Gastrocnemius medialis (tissue), 4 donors: Measurements from ENCODE around the gene AGBL1. TPM values are rescaled to one million over a fixed set of nuclear protein-coding genes. Genes with fewer than 3 reads are reported as not detected.

Source experiments
- ATAC-seq, 2 donors: fragments of 150-250 bp; one replicate each; pipeline ENCODE4 v1.9.1; 2016
- DNase-seq, 2 donors: peaks; one replicate each; pipeline ENCODE4 v3.0.0-alpha.2; 2019
- H3K27ac ChIP-seq, 4 donors: fragments of 200-600 bp; sonication (generic); 1 replicate in 1 of 4; 2 replicates in 3 of 4; pipeline ENCODE4 v1.5.1; 2016 to 2018; ENCODE audit warnings: mild to moderate bottlenecking in 2 of 4, moderate library complexity in 1 of 4
- H3K27me3 ChIP-seq, 3 donors: fragments of 200-600 bp; sonication (generic) in 2 of 3; 1 replicate in 1 of 3; 2 replicates in 2 of 3; pipeline versions ENCODE4 v1.5.1 to v1.6.0; 2016 to 2019; ENCODE audit warnings: mild to moderate bottlenecking in 1 of 3, moderate library complexity in 1 of 3
- H3K36me3 ChIP-seq, 2 donors: fragments of 200-600 bp; sonication (generic) in 1 of 2; one replicate each; pipeline ENCODE4 v1.5.1; 2017 to 2018
- H3K4me1 ChIP-seq, 2 donors: fragments of 200-600 bp; sonication (generic) in 1 of 2; one replicate each; pipeline ENCODE4 v1.5.1; 2016 to 2017; ENCODE audit warnings: mild to moderate bottlenecking in 2 of 2
- H3K4me3 ChIP-seq, 4 donors: fragments of 200-600 bp; sonication (generic) in 3 of 4; 1 replicate in 1 of 4; 2 replicates in 3 of 4; pipeline ENCODE4 v1.5.1; 2016 to 2019; ENCODE audit warnings: mild to moderate bottlenecking in 2 of 4
- H3K9me3 ChIP-seq, 3 donors: fragments of 200-600 bp; sonication (generic) in 2 of 3; 1 replicate in 1 of 3; 2 replicates in 2 of 3; pipeline ENCODE4 v1.5.1; 2016 to 2019
- CTCF ChIP-seq, 5 experiments: fragments of 450-650 bp in 3 of 5; fragments of 200-600 bp in 2 of 5; sonication (generic) in 2 of 5; IDR thresholded peaks in 4 of 5; conservative IDR thresholded peaks in 1 of 5; 1 replicate in 4 of 5; 2 replicates in 1 of 5; pipeline ENCODE4 v1.5.1; 2016 to 2019; ENCODE audit warnings: antibody characterized with exemption in 5 of 5, mild to moderate bottlenecking in 3 of 5, moderate library complexity in 3 of 5
- POLR2A ChIP-seq, 2 donors: fragments of 450-650 bp; IDR thresholded peaks; one replicate each; pipeline ENCODE4 v1.6.1; 2017; ENCODE audit warnings: antibody characterized with exemption in 2 of 2, mild to moderate bottlenecking in 2 of 2, moderate library complexity in 2 of 2
- in situ Hi-C, 4 donors: fragments of 200-750 bp; cut with MboI; loops; one replicate each; pipeline versions ENCODE4 v1.15.0 to v1.8.0; 2017; ENCODE audit warnings: low sequenced_read_pairs in 4 of 4
- intact Hi-C: fragments of 100-400 bp; cut with DNase I; formaldehyde crosslinking; loops from one replicate; pipeline ENCODE4 v1.15.1; 2023; ENCODE audit warnings: low total_unique reads
- total RNA-seq, 4 donors: library from RNA; depleted of rRNA; stranded (reverse); fragments of >200 nt; gene quantifications; one replicate each; pipeline versions ENCODE4 v1.1.0 to v1.2.3, GENCODE V29; 2016

Gene AGBL1
- total RNA-seq, 4 donors from 2014 or later: 3.8 to 29.7 (median 15.9) TPM

- DNase-seq: no peak
- H3K27ac ChIP-seq: no peak overlapping the region
- no peak overlapping the region for H3K4me3 ChIP-seq
- peaks cover 0 to 18% of the 10 kb centered on the region in 2 donors for H3K36me3 ChIP-seq
- H3K27me3 ChIP-seq: no peaks in the 10 kb centered on the region
- TF ChIP-seq POLR2A (IDR thresholded peaks at IDR 0.05): no peak
- no peak for ATAC-seq
- no peaks in the 10 kb centered on the region for H3K9me3 ChIP-seq
- in situ Hi-C loops (no loop called here), intact Hi-C loops (no loop called here)
- H3K4me1 ChIP-seq: no peaks in the 10 kb centered on the region
These were observed 220.9 kb downstream of the AGBL1 start for GRCh38 chr15:86300390-86301125.

GRCh38 chr15:86311568-86312280 lies 232.1 kb downstream of the AGBL1 start:
- DNase-seq: no peak
- H3K27ac ChIP-seq: no peak overlapping the region
- intact Hi-C loops (no loop called here), in situ Hi-C loops (no loop called here)
- ATAC-seq: no peak
- no peaks in the 10 kb centered on the region for H3K36me3 ChIP-seq
- TF ChIP-seq CTCF (IDR thresholded peaks at IDR 0.05 in 4 of 5, conservative IDR thresholded peaks at IDR 0.05 in 1 of 5): no peak
- TF ChIP-seq POLR2A (IDR thresholded peaks at IDR 0.05): no peak
- H3K4me3 ChIP-seq: no peak overlapping the region
- H3K27me3 ChIP-seq: no peaks in the 10 kb centered on the region
- H3K4me1 ChIP-seq: peaks cover 0 to 4% of the 10 kb centered on the region in 2 donors
- H3K9me3 ChIP-seq: no peaks in the 10 kb centered on the region

GRCh38 chr15:86312486-86312885 lies 232.8 kb downstream of the AGBL1 start:
- H3K4me3 ChIP-seq: no peak overlapping the region
- TF ChIP-seq CTCF (IDR thresholded peaks at IDR 0.05 in 4 of 5, conservative IDR thresholded peaks at IDR 0.05 in 1 of 5) (no peak), POLR2A (IDR thresholded peaks at IDR 0.05) (no peak)
- H3K36me3 ChIP-seq: no peaks in the 10 kb centered on the region
- H3K27me3 ChIP-seq: no peaks in the 10 kb centered on the region
- no peaks in the 10 kb centered on the region for H3K9me3 ChIP-seq
- no peak overlapping the region for H3K27ac ChIP-seq
- DNase-seq (no peak), ATAC-seq (no peak)
- in situ Hi-C loops (no loop called here), intact Hi-C loops (no loop called here)
- peaks cover 0 to 4% of the 10 kb centered on the region in 2 donors for H3K4me1 ChIP-seq

GRCh38 chr15:86316216-86316615 lies 236.5 kb downstream of the AGBL1 start:
- Histone ChIP-seq H3K4me1 (peaks cover 0 to 4% of the 10 kb centered on the region in 2 donors), H3K4me3 (no peak overlapping the region), H3K27me3 (no peaks in the 10 kb centered on the region), H3K9me3 (no peaks in the 10 kb centered on the region), H3K36me3 (no peaks in the 10 kb centered on the region), H3K27ac (peak overlapping the region in 3 of 4 donors; percentile 43 to 57 (median 49))
- ATAC-seq (no peak), DNase-seq (no peak)
- intact Hi-C loops: no loop called here
- no peak for TF ChIP-seq POLR2A (IDR thresholded peaks at IDR 0.05)
- TF ChIP-seq CTCF (IDR thresholded peaks at IDR 0.05 in 4 of 5, conservative IDR thresholded peaks at IDR 0.05 in 1 of 5): no peak
- in situ Hi-C loops: no loop called here

- no peak for TF ChIP-seq CTCF (IDR thresholded peaks at IDR 0.05 in 4 of 5, conservative IDR thresholded peaks at IDR 0.05 in 1 of 5)
- H3K27me3 ChIP-seq: no peaks in the 10 kb centered on the region
- peaks cover 0 to 4% of the 10 kb centered on the region in 2 donors for H3K4me1 ChIP-seq
- DNase-seq: peak in 1 of 2 donors; percentile 16
- H3K9me3 ChIP-seq: no peaks in the 10 kb centered on the region
- H3K27ac ChIP-seq: peak overlapping the region in 3 of 4 donors; percentile 43 to 57 (median 49)
- no peak overlapping the region for H3K4me3 ChIP-seq
- in situ Hi-C loops: no loop called here
- H3K36me3 ChIP-seq: no peaks in the 10 kb centered on the region
- intact Hi-C loops: no loop called here
- no peak for ATAC-seq
These were observed 237.2 kb downstream of the AGBL1 start for GRCh38 chr15:86316726-86317383.
